Testis (tissue), 2 donors: ENCODE data around the gene MYLK.

Experiments
- CTCF ChIP-seq, 3 experiments: fragments of 450-650 bp in 2 of 3; fragments of 200-600 bp in 1 of 3; sonication (generic) in 1 of 3; IDR thresholded peaks; one replicate each; pipeline ENCODE4 v1.5.1; 2016 to 2019; ENCODE audit warnings: antibody characterized with exemption in 3 of 3, mild to moderate bottlenecking in 2 of 3, moderate library complexity in 1 of 3
- POLR2A ChIP-seq: fragments of 450-650 bp; IDR thresholded peaks from one replicate; pipeline ENCODE4 v1.6.1; 2017; ENCODE audit warnings: antibody characterized with exemption, mild to moderate bottlenecking, moderate library complexity

- no peak for TF ChIP-seq CTCF (IDR thresholded peaks at IDR 0.05)
- no peak for TF ChIP-seq POLR2A
Measured at GRCh38 chr3:123869165-123869564, 15.0 kb downstream of the MYLK start.
